Measurements from ENCODE around the gene EDC4.

DNA sequence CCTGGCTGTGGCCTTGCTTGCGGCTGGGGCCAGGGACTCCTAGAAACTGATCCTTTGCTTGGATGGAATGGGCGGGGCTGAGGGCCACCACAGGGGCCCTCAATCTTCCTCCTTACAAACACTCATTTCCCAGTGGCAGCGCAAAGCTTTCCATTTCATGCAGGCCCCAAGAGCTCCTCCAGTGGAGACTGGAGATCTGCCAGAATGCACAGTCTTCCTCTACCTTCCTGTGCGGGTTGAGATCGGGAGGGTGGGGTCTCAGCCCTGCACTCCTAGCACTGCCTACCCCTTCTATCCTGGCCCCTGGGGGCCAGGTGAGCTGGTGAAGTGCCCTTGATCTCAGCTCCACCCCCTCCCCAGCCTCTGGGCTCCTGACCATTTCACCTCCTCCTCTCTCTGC is 13.5 kb downstream of the EDC4 start:
- TF ChIP-seq POLR2A (IDR thresholded peaks at IDR 0.05) (no peak), CTCF (IDR thresholded peaks at IDR 0.05 in 8 of 11, conservative IDR thresholded peaks at IDR 0.05 in 3 of 11) (no peak), POLR2AphosphoS5 (IDR thresholded peaks at IDR 0.05) (no peak)

Data from spleen (tissue), 7 donors.